Activated naive CD8-positive, alpha-beta T cell treated with anti-CD3 and anti-CD28 coated beads, Interleukin-2, amount 50 U/mL, for 16 hours (primary cell): Measurements from ENCODE around the gene MTFMT.
A peak's percentile ranks its signal among the peaks of the same experiment; 100 is the strongest.
"Not testable (repeated sequence)": the region's sequence is repeated elsewhere in the genome, so short reads cannot be mapped to it uniquely, and the experiment has no call there.

Experiments used
- DNase-seq: peaks from one replicate; pipeline ENCODE4 v3.0.0-alpha.2; 2020; ENCODE audit warnings: low read depth, low spot score

The MTFMT gene

GRCh38 chr15:65060641-65061397 is 31.4 kb upstream of the MTFMT start:
- no peak for DNase-seq

- DNase-seq: no peak
Observed at GRCh38 chr15:65059931-65060596, 30.6 kb upstream of the MTFMT start.

- no peak for DNase-seq
Observed at GRCh38 chr15:65059369-65059750, 29.9 kb upstream of the MTFMT start.

- no peak for DNase-seq
Observed at GRCh38 chr15:65058394-65059368, 29.2 kb upstream of the MTFMT start.

- DNase-seq: no peak
Observed at GRCh38 chr15:65057549-65057940, 28.1 kb upstream of the MTFMT start.

GRCh38 chr15:65056868-65057548 is 27.6 kb upstream of the MTFMT start:
- DNase-seq: no peak

GRCh38 chr15:65056106-65056505 is 26.7 kb upstream of the MTFMT start:
- no peak for DNase-seq

- no peak for DNase-seq
Observed at GRCh38 chr15:65055201-65055870, 25.9 kb upstream of the MTFMT start.

GRCh38 chr15:65054333-65055200 is 25.1 kb upstream of the MTFMT start:
- no peak for DNase-seq

- DNase-seq: no peak
Observed at GRCh38 chr15:65052956-65053355, 23.5 kb upstream of the MTFMT start.

GRCh38 chr15:65051266-65051665 is 21.8 kb upstream of the MTFMT start:
- DNase-seq: no peak

- DNase-seq: no peak
Observed at GRCh38 chr15:65050270-65050669, 20.8 kb upstream of the MTFMT start.

- DNase-seq: peak; percentile 77
Observed at GRCh38 chr15:65049418-65049840, 20.0 kb upstream of the MTFMT start.

- no peak for DNase-seq
Observed at GRCh38 chr15:65048241-65048640, 18.8 kb upstream of the MTFMT start.

- DNase-seq: no peak
Observed at GRCh38 chr15:65044724-65045481, 15.5 kb upstream of the MTFMT start, which contains the start of gene SLC51B. Gene SLC51B, plus strand, starts transcription at chr15:65045387. Its CDS starts 4,618 bp downstream, at chr15:65050005.

GRCh38 chr15:65044218-65044617 is 14.8 kb upstream of the MTFMT start:
- not testable (repeated sequence) for DNase-seq

- DNase-seq: no peak
Observed at GRCh38 chr15:65042776-65043327, 13.4 kb upstream of the MTFMT start.

GRCh38 chr15:65041787-65042186 is 12.3 kb upstream of the MTFMT start:
- DNase-seq: no peak

- DNase-seq: no peak
Observed at GRCh38 chr15:65040461-65040860, 11.0 kb upstream of the MTFMT start.
